ENCODE results near the gene INSR.

DNA sequence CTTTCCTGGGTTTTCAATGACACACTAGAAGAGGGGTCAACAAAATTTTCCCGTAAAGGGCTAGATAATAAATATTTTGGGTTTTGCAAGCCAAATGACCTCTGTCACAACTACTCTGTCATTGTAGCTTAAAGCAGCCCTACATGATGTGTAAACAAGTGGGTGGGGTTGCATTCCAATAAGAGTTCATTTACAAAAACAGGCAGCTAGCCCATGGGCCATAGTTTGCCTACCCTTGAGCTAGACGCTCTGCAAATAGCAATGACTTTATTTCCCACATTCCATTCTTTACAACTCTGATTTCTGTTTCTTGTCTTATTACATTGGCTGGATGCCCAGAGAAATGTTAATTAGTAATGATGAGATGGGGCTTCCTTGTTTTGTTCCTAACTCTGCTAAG lies 148.7 kb downstream of the INSR start:
- TF ChIP-seq, protein P1, sequence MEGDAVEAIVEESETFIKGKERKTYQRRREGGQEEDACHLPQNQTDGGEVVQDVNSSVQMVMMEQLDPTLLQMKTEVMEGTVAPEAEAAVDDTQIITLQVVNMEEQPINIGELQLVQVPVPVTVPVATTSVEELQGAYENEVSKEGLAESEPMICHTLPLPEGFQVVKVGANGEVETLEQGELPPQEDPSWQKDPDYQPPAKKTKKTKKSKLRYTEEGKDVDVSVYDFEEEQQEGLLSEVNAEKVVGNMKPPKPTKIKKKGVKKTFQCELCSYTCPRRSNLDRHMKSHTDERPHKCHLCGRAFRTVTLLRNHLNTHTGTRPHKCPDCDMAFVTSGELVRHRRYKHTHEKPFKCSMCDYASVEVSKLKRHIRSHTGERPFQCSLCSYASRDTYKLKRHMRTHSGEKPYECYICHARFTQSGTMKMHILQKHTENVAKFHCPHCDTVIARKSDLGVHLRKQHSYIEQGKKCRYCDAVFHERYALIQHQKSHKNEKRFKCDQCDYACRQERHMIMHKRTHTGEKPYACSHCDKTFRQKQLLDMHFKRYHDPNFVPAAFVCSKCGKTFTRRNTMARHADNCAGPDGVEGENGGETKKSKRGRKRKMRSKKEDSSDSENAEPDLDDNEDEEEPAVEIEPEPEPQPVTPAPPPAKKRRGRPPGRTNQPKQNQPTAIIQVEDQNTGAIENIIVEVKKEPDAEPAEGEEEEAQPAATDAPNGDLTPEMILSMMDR (IDR thresholded peaks at IDR 0.05) = no peak
- TF ChIP-seq POLR2A (IDR thresholded peaks at IDR 0.05) = no peak
